ENCODE results near the gene LIN54.

- TF ChIP-seq CTCF (conservative IDR thresholded peaks at IDR 0.05; ENCODE audit: low read length) (no peak), EZH2phosphoT487 (IDR thresholded peaks at IDR 0.05; ENCODE audit: borderline replicate concordance) (no peak)
These were observed 109.4 kb downstream of the LIN54 start for GRCh38 chr4:82901183-82901718.
